Esophagus squamous epithelium (tissue), 5 donors: ENCODE data around the gene NAPB. TPM values are rescaled to one million over a fixed set of nuclear protein-coding genes. Genes with fewer than 3 reads are reported as not detected.

Experiments used
- DNase-seq: peaks from one replicate; lab custom pipeline; 2025; lab: John Stamatoyannopoulos, UW
- H3K27ac ChIP-seq, 4 donors: fragments of 200-600 bp; sonication (generic); one replicate each; pipeline ENCODE4 v1.5.1; 2016 to 2019; ENCODE audit warnings: mild to moderate bottlenecking in 1 of 4
- H3K27me3 ChIP-seq, 4 donors: fragments of 200-600 bp; sonication (generic); 1 replicate in 3 of 4; 2 replicates in 1 of 4; pipeline versions ENCODE4 v1.5.1 to v1.6.0; 2017 to 2021; ENCODE audit warnings: antibody characterized with exemption in 1 of 4
- H3K36me3 ChIP-seq, 3 donors: fragments of 200-600 bp; sonication (generic); one replicate each; pipeline ENCODE4 v1.5.1; 2016 to 2019
- H3K4me1 ChIP-seq, 3 donors: fragments of 200-600 bp; sonication (generic); one replicate each; pipeline ENCODE4 v1.5.1; 2017 to 2019
- H3K4me3 ChIP-seq, 4 donors: fragments of 200-600 bp; sonication (generic); 1 replicate in 3 of 4; 2 replicates in 1 of 4; pipeline ENCODE4 v1.5.1; 2016 to 2019; ENCODE audit warnings: mild to moderate bottlenecking in 2 of 4, moderate library complexity in 1 of 4
- H3K9me3 ChIP-seq, 3 donors: fragments of 200-600 bp; sonication (generic); one replicate each; pipeline ENCODE4 v1.5.1; 2016 to 2019
- POLR2A ChIP-seq, 4 donors: fragments of 450-650 bp; IDR thresholded peaks; one replicate each; pipeline ENCODE4 v1.6.1; 2017; ENCODE audit warnings: antibody characterized with exemption in 4 of 4, mild to moderate bottlenecking in 4 of 4, moderate library complexity in 3 of 4
- WGBS, 2 donors: methylation state at CpG; one replicate each; pipeline ENCODE4 v1.1.5; 2018; 5-methylcytosine and 5-hydroxymethylcytosine counted together
- intact Hi-C: fragments of 100-400 bp; cut with DNase I; formaldehyde crosslinking; loops from one replicate; pipeline ENCODE4 v1.15.0; 2022
- total RNA-seq, 4 donors: library from RNA; depleted of rRNA; stranded (reverse); fragments of >200 nt; gene quantifications; one replicate each; pipeline ENCODE4 v1.1.0, GENCODE V29; 2016
- TF ChIP-seq, protein P1 (sequence below), 6 experiments: fragments of 450-650 bp in 4 of 6; fragments of 200-600 bp in 2 of 6; sonication (generic) in 2 of 6; IDR thresholded peaks; one replicate each; pipeline ENCODE4 v1.5.1; 2016 to 2019; ENCODE audit warnings: antibody characterized with exemption in 6 of 6, mild to moderate bottlenecking in 4 of 6, moderate library complexity in 4 of 6
- donor health status: DM: yes; HTN: yes; CAD: no.

NAPB gene
- total RNA-seq, 4 donors from 2014 or later: 7.7 to 16.0 (median 8.7) TPM

DNA sequence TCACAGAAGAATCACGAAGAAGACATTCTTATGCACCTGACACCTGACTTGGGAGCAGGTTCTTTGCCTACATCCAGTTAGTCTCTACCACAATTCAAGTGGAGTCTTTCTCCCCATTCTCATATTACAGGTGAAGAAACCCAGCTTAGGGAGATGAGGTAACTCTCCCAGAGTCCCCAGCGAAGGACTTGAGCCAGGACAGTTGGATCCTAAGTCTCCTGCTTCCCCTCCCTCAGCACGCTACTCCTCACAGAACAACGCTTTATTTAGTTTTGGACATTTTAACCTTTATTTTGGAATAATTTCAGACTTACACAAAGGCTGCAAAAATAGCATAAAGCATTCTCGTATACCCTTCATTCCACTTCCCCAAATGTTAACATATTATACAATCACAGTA lies 17.4 kb upstream of the NAPB start:
- TF ChIP-seq, protein P1, sequence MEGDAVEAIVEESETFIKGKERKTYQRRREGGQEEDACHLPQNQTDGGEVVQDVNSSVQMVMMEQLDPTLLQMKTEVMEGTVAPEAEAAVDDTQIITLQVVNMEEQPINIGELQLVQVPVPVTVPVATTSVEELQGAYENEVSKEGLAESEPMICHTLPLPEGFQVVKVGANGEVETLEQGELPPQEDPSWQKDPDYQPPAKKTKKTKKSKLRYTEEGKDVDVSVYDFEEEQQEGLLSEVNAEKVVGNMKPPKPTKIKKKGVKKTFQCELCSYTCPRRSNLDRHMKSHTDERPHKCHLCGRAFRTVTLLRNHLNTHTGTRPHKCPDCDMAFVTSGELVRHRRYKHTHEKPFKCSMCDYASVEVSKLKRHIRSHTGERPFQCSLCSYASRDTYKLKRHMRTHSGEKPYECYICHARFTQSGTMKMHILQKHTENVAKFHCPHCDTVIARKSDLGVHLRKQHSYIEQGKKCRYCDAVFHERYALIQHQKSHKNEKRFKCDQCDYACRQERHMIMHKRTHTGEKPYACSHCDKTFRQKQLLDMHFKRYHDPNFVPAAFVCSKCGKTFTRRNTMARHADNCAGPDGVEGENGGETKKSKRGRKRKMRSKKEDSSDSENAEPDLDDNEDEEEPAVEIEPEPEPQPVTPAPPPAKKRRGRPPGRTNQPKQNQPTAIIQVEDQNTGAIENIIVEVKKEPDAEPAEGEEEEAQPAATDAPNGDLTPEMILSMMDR (IDR thresholded peaks at IDR 0.05): no peak
- TF ChIP-seq POLR2A (IDR thresholded peaks at IDR 0.05): no peak
- H3K27me3 ChIP-seq: no peaks in the 10 kb centered on the region
- no peak overlapping the region for H3K27ac ChIP-seq
- DNase-seq: no peak
- H3K4me1 ChIP-seq: peaks cover 0 to 25% (median 0%) of the 10 kb centered on the region in 3 donors
- no peak overlapping the region for H3K4me3 ChIP-seq
- intact Hi-C loops: no loop called here
- H3K36me3 ChIP-seq: no peaks in the 10 kb centered on the region
- H3K9me3 ChIP-seq: no peaks in the 10 kb centered on the region
- WGBS, 2 donors: 77 to 78% methylated on average over 5 of the region's 5 CpGs

DNA sequence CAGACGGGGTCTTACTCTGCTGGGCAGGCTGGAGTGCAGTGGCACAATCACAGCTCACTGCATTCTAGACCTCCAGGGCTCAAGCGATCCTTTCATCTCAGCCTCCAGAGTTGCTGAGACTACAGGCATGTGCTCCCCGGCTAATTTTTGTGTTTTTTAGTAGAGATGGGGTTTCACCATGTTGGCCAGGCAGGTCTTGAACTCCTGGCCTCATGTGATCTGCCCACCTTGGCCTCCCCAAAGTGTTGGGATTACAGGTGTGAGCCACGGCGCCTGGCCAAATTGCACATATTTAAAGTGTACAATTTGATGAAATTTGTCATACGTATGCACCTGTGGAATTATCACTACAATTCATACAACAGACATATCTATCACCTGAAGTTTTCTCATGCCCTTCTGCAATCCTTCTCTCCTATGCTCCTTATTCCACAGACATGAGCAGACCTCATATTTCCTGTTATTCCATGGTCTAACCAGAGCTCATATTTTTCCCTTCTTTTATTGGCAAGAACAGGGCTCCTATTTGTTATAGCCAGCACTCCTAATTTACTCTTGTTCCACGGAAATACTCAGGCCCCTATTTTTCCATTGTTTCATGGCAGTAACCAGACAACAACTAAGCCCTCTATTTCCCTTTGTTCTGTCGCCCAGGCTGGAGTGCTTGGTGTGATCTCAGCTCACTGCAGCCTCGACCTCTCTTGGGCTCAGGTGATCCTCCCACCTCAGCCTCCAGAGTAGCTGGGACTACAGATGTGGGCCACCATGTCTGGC lies 16.0 kb upstream of the NAPB start:
- H3K9me3 ChIP-seq: no peaks in the 10 kb centered on the region
- no peaks in the 10 kb centered on the region for H3K27me3 ChIP-seq
- WGBS, 2 donors: 77 to 80% methylated on average over 9 of the region's 9 CpGs
- intact Hi-C loops: no loop called here
- DNase-seq: no peak
- H3K36me3 ChIP-seq: no peaks in the 10 kb centered on the region
- peak overlapping the region in 1 of 4 donors; percentile 39 for H3K27ac ChIP-seq
- peaks cover 0 to 25% (median 0%) of the 10 kb centered on the region in 3 donors for H3K4me1 ChIP-seq
- TF ChIP-seq, protein P1 (IDR thresholded peaks at IDR 0.05): no peak
- TF ChIP-seq POLR2A (IDR thresholded peaks at IDR 0.05): no peak
- no peak overlapping the region for H3K4me3 ChIP-seq

DNA sequence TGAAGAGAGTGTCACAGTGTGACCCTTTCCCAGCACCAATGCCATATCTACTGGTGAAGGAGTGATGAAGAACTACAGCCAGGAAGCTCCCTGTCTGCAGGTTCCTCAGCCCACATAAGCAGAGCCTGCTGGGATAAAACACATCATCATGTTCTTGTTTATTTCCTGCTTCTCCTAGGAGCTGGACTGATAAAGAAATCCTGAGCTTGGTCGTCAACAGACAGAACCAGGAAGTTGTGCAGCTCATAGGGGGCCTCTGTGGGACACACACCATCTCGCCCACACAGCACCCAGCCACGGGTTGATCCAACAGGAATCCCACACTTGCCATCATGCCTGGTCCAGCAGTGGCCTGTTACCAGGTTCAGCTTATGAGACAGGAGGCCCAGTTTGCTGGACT lies 15.4 kb upstream of the NAPB start:
- Histone ChIP-seq H3K36me3 (no peaks in the 10 kb centered on the region), H3K27ac (peak overlapping the region in 1 of 4 donors; percentile 39), H3K4me3 (no peak overlapping the region), H3K27me3 (no peaks in the 10 kb centered on the region), H3K4me1 (peaks cover 0 to 18% (median 0%) of the 10 kb centered on the region in 3 donors), H3K9me3 (no peaks in the 10 kb centered on the region)
- no peak for TF ChIP-seq POLR2A (IDR thresholded peaks at IDR 0.05)
- TF ChIP-seq, protein P1 (IDR thresholded peaks at IDR 0.05): no peak
- intact Hi-C loops: no loop called here
- no peak for DNase-seq
- 48 to 50% methylated on average over 3 of the region's 3 CpGs for WGBS, 2 donors

DNA sequence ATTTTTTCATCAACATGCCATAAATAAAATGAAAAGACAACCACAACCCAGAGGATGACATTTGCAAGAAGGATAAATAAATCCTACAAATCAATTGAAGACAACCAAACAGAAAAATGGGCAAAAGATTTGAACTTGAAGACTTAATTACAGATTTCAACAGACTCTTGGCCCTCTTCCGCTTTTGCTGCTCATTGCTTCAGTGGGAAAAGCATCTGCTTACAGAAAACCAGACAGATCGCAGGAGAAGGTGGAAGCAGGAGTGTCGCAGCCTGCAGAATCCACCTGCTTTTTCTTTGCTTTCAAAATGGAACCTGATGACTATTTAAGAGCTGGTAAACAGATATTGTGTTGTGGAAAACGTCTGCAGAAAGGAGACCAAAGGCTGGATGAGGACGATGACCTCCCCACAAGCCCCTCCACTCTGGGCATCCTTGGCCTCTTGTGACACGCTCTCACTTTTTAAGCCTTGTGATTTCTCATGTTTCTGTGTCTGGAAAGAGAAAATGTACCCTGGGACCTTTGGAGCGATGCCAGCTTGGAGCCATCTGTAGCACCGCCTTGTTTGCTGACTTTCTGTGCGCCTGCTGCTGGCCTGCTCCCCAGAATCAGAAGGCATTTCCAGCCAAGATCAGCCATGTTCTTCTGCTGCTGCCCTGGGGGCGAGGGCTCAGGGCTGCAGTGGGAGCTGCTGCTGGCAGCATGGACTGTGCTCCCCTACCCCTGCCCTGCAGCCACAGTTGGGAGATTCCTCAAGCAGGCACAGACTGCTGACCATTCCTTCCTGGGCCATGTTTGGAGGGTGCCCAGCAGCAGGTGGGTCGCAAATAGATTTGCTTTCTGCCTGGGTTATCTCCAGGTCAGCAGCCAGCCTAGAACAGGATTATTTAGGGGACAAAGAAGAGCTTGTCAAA lies 14.6 kb upstream of the NAPB start:
- Histone ChIP-seq H3K4me3 (no peak overlapping the region), H3K4me1 (peaks cover 0 to 17% (median 0%) of the 10 kb centered on the region in 3 donors), H3K27me3 (no peaks in the 10 kb centered on the region), H3K36me3 (no peaks in the 10 kb centered on the region), H3K27ac (peak overlapping the region in 1 of 4 donors; percentile 39), H3K9me3 (no peaks in the 10 kb centered on the region)
- intact Hi-C loops: no loop called here
- DNase-seq: no peak
- TF ChIP-seq POLR2A (IDR thresholded peaks at IDR 0.05): no peak
- TF ChIP-seq, protein P1 (IDR thresholded peaks at IDR 0.05): no peak
- 49 to 58% methylated on average over 10 to 11 of the region's 11 CpGs for WGBS, 2 donors
